Measurements from ENCODE around the gene ERG28. TPM values are rescaled to one million over a fixed set of nuclear protein-coding genes. Genes with fewer than 3 reads are reported as not detected.
A peak's percentile ranks its signal among the peaks of the same experiment; 100 is the strongest.

Gene ERG28
- total and polyA plus RNA-seq, 2 of the 13 experiments (the other 11 are each of a cell fraction or from before 2014, with no cell fraction given) = 27.3 to 32.3 TPM

DNA sequence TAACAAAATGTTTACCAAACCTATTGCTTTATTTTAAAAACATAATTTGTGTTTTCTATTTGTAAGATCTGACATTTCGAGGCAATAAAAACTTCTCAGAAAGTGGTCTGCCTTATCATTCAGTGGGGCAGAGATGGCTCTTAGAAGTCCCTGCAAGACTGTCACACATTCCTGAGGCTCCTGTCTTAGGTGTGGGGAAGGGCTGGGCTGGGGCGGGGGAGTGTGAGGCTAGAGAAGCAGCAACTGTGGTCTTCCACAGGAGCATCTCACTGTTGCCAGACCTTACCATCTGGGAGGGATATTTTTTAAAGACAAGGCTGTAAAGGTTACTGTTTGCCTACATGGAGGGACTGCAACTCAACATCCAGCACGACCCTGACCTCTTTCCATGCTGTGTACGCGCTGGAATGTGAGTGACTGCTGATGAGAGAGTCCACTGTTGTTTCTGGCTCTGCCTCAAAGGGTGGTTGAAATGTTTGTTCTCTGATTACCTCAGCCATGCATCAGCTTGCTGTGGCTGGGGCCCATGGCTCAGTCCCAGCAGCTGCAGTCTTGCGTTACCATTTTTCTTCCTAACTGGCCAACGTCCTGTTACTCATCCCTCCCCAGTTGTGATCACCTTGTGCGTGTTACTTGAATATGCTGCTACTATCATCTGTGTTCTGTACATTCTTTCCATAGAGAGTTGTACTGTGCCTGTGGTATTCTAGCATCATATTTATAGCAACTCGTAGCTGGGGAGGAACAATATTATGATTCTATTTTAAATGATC is 12.4 kb downstream of the ERG28 start (continued):
- TF ChIP-seq, protein P1, sequence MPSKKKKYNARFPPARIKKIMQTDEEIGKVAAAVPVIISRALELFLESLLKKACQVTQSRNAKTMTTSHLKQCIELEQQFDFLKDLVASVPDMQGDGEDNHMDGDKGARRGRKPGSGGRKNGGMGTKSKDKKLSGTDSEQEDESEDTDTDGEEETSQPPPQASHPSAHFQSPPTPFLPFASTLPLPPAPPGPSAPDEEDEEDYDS (CRISPR knock-in tag; IDR thresholded peaks at IDR 0.05) = peak; percentile 74
- TF ChIP-seq ZNF33A (CRISPR knock-in tag; IDR thresholded peaks at IDR 0.05; ENCODE audit: borderline replicate concordance) (no peak), ZNF75D (CRISPR knock-in tag; IDR thresholded peaks at IDR 0.05; ENCODE audit: borderline replicate concordance) (no peak), STAG1 (CRISPR knock-in tag; IDR thresholded peaks at IDR 0.05) (no peak; the same call in 1 of the 2 replicates), RFX3 (CRISPR knock-in tag; IDR thresholded peaks at IDR 0.05) (no peak), RARA (CRISPR knock-in tag; IDR thresholded peaks at IDR 0.05) (peak; percentile 99), SMAD1 (CRISPR knock-in tag; IDR thresholded peaks at IDR 0.05; ENCODE audit: borderline replicate concordance, low read depth) (no peak; the same call in 1 of the 2 replicates), ERF (CRISPR knock-in tag; IDR thresholded peaks at IDR 0.05) (peak; percentile 68; the same call in 1 of the 2 replicates), ZNF776 (CRISPR knock-in tag; IDR thresholded peaks at IDR 0.05) (no peak), NFKB2 (CRISPR knock-in tag; IDR thresholded peaks at IDR 0.05; ENCODE audit: borderline replicate concordance) (no peak), SOX13 (IDR thresholded peaks at IDR 0.05) (peak; percentile 76), SOX13 (CRISPR knock-in tag; conservative IDR thresholded peaks at IDR 0.05 in 1 of 2, IDR thresholded peaks at IDR 0.05 in 1 of 2) (peak in 1 of 2 experiments; percentile 97; a peak in 2 of 4 replicates), CCAR2 (optimal IDR thresholded peaks at IDR 0.05; ENCODE audit: low read depth, low read length) (no peak), ZNF775 (CRISPR knock-in tag; IDR thresholded peaks at IDR 0.05; ENCODE audit: borderline replicate concordance) (no peak)
- TF ChIP-seq, protein P2, sequence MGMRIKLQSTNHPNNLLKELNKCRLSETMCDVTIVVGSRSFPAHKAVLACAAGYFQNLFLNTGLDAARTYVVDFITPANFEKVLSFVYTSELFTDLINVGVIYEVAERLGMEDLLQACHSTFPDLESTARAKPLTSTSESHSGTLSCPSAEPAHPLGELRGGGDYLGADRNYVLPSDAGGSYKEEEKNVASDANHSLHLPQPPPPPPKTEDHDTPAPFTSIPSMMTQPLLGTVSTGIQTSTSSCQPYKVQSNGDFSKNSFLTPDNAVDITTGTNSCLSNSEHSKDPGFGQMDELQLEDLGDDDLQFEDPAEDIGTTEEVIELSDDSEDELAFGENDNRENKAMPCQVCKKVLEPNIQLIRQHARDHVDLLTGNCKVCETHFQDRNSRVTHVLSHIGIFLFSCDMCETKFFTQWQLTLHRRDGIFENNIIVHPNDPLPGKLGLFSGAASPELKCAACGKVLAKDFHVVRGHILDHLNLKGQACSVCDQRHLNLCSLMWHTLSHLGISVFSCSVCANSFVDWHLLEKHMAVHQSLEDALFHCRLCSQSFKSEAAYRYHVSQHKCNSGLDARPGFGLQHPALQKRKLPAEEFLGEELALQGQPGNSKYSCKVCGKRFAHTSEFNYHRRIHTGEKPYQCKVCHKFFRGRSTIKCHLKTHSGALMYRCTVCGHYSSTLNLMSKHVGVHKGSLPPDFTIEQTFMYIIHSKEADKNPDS (CRISPR knock-in tag; IDR thresholded peaks at IDR 0.05) = no peak
- TF ChIP-seq, protein P3, sequence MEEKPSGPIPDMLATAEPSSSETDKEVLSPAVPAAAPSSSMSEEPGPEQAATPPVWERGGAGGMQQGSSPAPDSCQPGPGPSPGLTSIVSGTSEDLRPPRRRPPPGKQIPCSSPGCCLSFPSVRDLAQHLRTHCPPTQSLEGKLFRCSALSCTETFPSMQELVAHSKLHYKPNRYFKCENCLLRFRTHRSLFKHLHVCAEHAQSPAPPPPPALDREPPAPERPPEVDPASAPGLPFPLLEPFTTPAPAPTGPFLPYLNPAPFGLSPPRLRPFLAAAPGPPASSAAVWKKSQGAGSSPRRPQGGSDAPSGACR (CRISPR knock-in tag; IDR thresholded peaks at IDR 0.05) = no peak
- TF ChIP-seq, protein P4, sequence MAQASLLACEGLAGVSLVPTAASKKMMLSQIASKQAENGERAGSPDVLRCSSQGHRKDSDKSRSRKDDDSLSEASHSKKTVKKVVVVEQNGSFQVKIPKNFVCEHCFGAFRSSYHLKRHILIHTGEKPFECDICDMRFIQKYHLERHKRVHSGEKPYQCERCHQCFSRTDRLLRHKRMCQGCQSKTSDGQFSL (CRISPR knock-in tag; IDR thresholded peaks at IDR 0.05) = no peak
- TF ChIP-seq, protein P5, sequence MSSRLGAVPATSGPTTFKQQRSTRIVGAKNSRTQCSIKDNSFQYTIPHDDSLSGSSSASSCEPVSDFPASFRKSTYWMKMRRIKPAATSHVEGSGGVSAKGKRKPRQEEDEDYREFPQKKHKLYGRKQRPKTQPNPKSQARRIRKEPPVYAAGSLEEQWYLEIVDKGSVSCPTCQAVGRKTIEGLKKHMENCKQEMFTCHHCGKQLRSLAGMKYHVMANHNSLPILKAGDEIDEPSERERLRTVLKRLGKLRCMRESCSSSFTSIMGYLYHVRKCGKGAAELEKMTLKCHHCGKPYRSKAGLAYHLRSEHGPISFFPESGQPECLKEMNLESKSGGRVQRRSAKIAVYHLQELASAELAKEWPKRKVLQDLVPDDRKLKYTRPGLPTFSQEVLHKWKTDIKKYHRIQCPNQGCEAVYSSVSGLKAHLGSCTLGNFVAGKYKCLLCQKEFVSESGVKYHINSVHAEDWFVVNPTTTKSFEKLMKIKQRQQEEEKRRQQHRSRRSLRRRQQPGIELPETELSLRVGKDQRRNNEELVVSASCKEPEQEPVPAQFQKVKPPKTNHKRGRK (CRISPR knock-in tag; IDR thresholded peaks at IDR 0.05) = no peak
- TF ChIP-seq, protein P6, sequence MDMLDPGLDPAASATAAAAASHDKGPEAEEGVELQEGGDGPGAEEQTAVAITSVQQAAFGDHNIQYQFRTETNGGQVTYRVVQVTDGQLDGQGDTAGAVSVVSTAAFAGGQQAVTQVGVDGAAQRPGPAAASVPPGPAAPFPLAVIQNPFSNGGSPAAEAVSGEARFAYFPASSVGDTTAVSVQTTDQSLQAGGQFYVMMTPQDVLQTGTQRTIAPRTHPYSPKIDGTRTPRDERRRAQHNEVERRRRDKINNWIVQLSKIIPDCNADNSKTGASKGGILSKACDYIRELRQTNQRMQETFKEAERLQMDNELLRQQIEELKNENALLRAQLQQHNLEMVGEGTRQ (IDR thresholded peaks at IDR 0.05; ENCODE audit: low read depth, low read length) = no peak
- TF ChIP-seq, protein P6 (CRISPR knock-in tag; IDR thresholded peaks at IDR 0.05; ENCODE audit: borderline replicate concordance) = no peak; the same call in 1 of the 2 replicates

Data from HepG2 (cell line).